ENCODE data around the gene DYTN.

Gene DYTN

GRCh38 chr2:206616151-206616550, 102.0 kb downstream of the DYTN start:
- in situ Hi-C loops (cut with MboI; ENCODE audit: low sequenced_read_pairs) = no loop called here

- in situ Hi-C loops (cut with MboI; ENCODE audit: low sequenced_read_pairs) = no loop called here
Measured at GRCh38 chr2:206615417-206616089, 102.6 kb downstream of the DYTN start.

- in situ Hi-C loops (cut with MboI; ENCODE audit: low sequenced_read_pairs) = no loop called here
Measured at GRCh38 chr2:206614811-206615210, 103.4 kb downstream of the DYTN start.

GRCh38 chr2:206611736-206612135, 106.5 kb downstream of the DYTN start:
- in situ Hi-C loops (cut with MboI; ENCODE audit: low sequenced_read_pairs) = no loop called here

GRCh38 chr2:206611191-206611590, 107.0 kb downstream of the DYTN start:
- in situ Hi-C loops (cut with MboI; ENCODE audit: low sequenced_read_pairs) = no loop called here

- in situ Hi-C loops (cut with MboI; ENCODE audit: low sequenced_read_pairs) = no loop called here
Measured at GRCh38 chr2:206610451-206610850, 107.7 kb downstream of the DYTN start.

- in situ Hi-C loops (cut with MboI; ENCODE audit: low sequenced_read_pairs) = no loop called here
Measured at GRCh38 chr2:206603243-206603642, 115.0 kb downstream of the DYTN start.

Data from hTERT RPE-1 (cell line).